Measurements from ENCODE around the gene ZNF205. TPM values are rescaled to one million over a fixed set of nuclear protein-coding genes. Genes with fewer than 3 reads are reported as not detected.
"Not testable (repeated sequence)": the region's sequence is repeated elsewhere in the genome, so short reads cannot be mapped to it uniquely, and the experiment has no call there.

The ZNF205 gene
- total RNA-seq, 1 donor = 4.8 TPM

- no peak for DNase-seq (ENCODE audit: low read depth in 2 of 3, low spot score in 2 of 3)
These were observed 52.9 kb downstream of the ZNF205 start for GRCh38 chr16:3165111-3165822.

- no peak for DNase-seq (ENCODE audit: low read depth in 2 of 3, low spot score in 2 of 3)
These were observed 54.1 kb downstream of the ZNF205 start for GRCh38 chr16:3166505-3166886.

GRCh38 chr16:3168729-3169128 lies 56.3 kb downstream of the ZNF205 start:
- DNase-seq (ENCODE audit: low read depth in 2 of 3, low spot score in 2 of 3) = not testable (repeated sequence)

Small RNA genes within 50 kb of the gene (small RNA-seq; reads per million reads assigned to genes)
- gene RNU1-22P = not detected

Other genes with a start within 250 kb of the ZNF205 start
- gene FLYWCH2, start 229.4 kb upstream of the ZNF205 start, total RNA-seq = 54.1 TPM
- 28.3 TPM for gene FLYWCH1, start 200.7 kb upstream of the ZNF205 start, total RNA-seq
- gene KREMEN2, start 148.3 kb upstream of the ZNF205 start, total RNA-seq = under 0.01 TPM
- gene PAQR4, start 143.2 kb upstream of the ZNF205 start, total RNA-seq = 19.4 TPM
- gene PKMYT1, start 132.1 kb upstream of the ZNF205 start, total RNA-seq = 7.3 TPM
- gene CLDN9, start 99.7 kb upstream of the ZNF205 start, total RNA-seq = 0.27 TPM
- gene CLDN6, start 94.4 kb upstream of the ZNF205 start, total RNA-seq = 0.27 TPM
- gene TNFRSF12A, start 92.2 kb upstream of the ZNF205 start, total RNA-seq = 7.8 TPM
- 17.8 TPM for gene HCFC1R1, start 88.6 kb upstream of the ZNF205 start, total RNA-seq
- 45.0 TPM for gene THOC6, start 88.6 kb upstream of the ZNF205 start, total RNA-seq
- not detected for gene BICDL2, start 75.6 kb upstream of the ZNF205 start, total RNA-seq
- gene MMP25, start 66.0 kb upstream of the ZNF205 start, total RNA-seq = 0.27 TPM
- gene IL32, start 46.9 kb upstream of the ZNF205 start, total RNA-seq = 0.54 TPM
- under 0.01 TPM for gene ZSCAN10, start 13.3 kb upstream of the ZNF205 start, total RNA-seq
- 7.0 TPM for gene ZNF213, start 22.4 kb downstream of the ZNF205 start, total RNA-seq
- gene OR1F1, start 75.6 kb downstream of the ZNF205 start, total RNA-seq = not detected
- 4.6 TPM for gene ZNF200, start 122.6 kb downstream of the ZNF205 start, total RNA-seq
- gene MEFV, start 144.0 kb downstream of the ZNF205 start, total RNA-seq = 0.81 TPM
- gene ZNF263, start 170.9 kb downstream of the ZNF205 start, total RNA-seq = 49.8 TPM
- 5.7 TPM for gene TIGD7, start 192.8 kb downstream of the ZNF205 start, total RNA-seq
- 21.0 TPM for gene ZNF75A, start 192.9 kb downstream of the ZNF205 start, total RNA-seq
- 0.27 TPM for gene OR2C1, start 243.3 kb downstream of the ZNF205 start, total RNA-seq

All from hematopoietic multipotent progenitor cell (in vitro differentiated cells).